H1 (cell line): ENCODE data around the gene FMR1. TPM values are rescaled to one million over a fixed set of nuclear protein-coding genes. Genes with fewer than 3 reads are reported as not detected.

Experiments used
- CREB1 ChIP-seq: IDR thresholded peaks from 2 replicates; pipeline ENCODE4 v1.6.1; 2012; ENCODE audit warnings: inconsistent platforms
- HDAC2 ChIP-seq, 2 experiments: fragments of 300-600 bp in 1 of 2; sonication (generic) in 1 of 2; IDR thresholded peaks; 2 replicates each; pipeline ENCODE4 v1.6.1; 2011 to 2012; ENCODE audit warnings: low read depth in 2 of 2, low read length in 2 of 2, mild to moderate bottlenecking in 2 of 2, moderate library complexity in 2 of 2, borderline replicate concordance in 1 of 2, inconsistent platforms in 1 of 2
- NANOG ChIP-seq: IDR thresholded peaks from 2 replicates; pipeline ENCODE4 v1.6.1; 2011; ENCODE audit warnings: low read length, low read depth, mild to moderate bottlenecking, inconsistent platforms; ENCODE audit not compliant: insufficient read depth, poor library complexity, severe bottlenecking
- POLR2AphosphoS5 ChIP-seq: IDR thresholded peaks from 2 replicates; pipeline ENCODE4 v1.6.1; 2011; ENCODE audit warnings: low read depth, low read length
- RAD21 ChIP-seq, 2 experiments: IDR thresholded peaks in 1 of 2; conservative IDR thresholded peaks in 1 of 2; 2 replicates each; pipeline ENCODE4 v1.6.1; 2011; ENCODE audit warnings: low read depth in 2 of 2, low read length in 2 of 2, improper control_type of control experiment in 1 of 2, inconsistent platforms in 1 of 2, mild to moderate bottlenecking in 1 of 2, moderate library complexity in 1 of 2
- RBBP5 ChIP-seq: IDR thresholded peaks from 2 replicates; pipeline ENCODE4 v1.7.1; 2012; ENCODE audit warnings: low read depth, mild to moderate bottlenecking, inconsistent platforms, low read length, moderate library complexity, borderline replicate concordance
- SP4 ChIP-seq: IDR thresholded peaks from 2 replicates; pipeline ENCODE4 v1.6.1; 2012; ENCODE audit warnings: low read length, inconsistent platforms
- TBP ChIP-seq: IDR thresholded peaks from 2 replicates; pipeline ENCODE4 v1.6.1; 2011; ENCODE audit warnings: low read depth, low read length, improper control_type of control experiment
- TEAD4 ChIP-seq: IDR thresholded peaks from 2 replicates; pipeline ENCODE4 v1.6.1; 2012; ENCODE audit warnings: low read depth, low read length, inconsistent platforms, mixed read lengths
- polyA plus RNA-seq, 7 experiments: library from polyadenylated mRNA; depleted of rRNA in 3 of 7; stranded (reverse) in 5 of 7; unstranded in 2 of 7; fragments of >200 nt in 5 of 7; fragments of 200-250 nt in 2 of 7; gene quantifications; 1 replicate in 5 of 7; 2 replicates in 1 of 7; 4 replicates in 1 of 7; pipeline versions ENCODE4 v1.2.1 to v1.2.3, GENCODE V29; 2011 to 2013; ENCODE audit warnings: missing spikeins in 2 of 7, mixed read lengths in 2 of 7
- total RNA-seq: library from RNA; stranded (reverse); fragmentation: NEBNext Ultra II Directional; extraction: Animal tissue kit (Norgen Biotek cat#: 25700); gene quantifications from 2 replicates; pipeline ENCODE4 v1.2.1, GENCODE V29; 2021

FMR1 gene
- total and polyA plus RNA-seq, 2 of the 8 experiments (the other 6 are each of a cell fraction or from before 2014, with no cell fraction given) = 15.2 to 49.4 TPM

GRCh38 chrX:147978931-147979330, 67.2 kb downstream of the FMR1 start (continued):
- TF ChIP-seq NANOG = no peak
- TF ChIP-seq POLR2AphosphoS5 = no peak
- no peak for TF ChIP-seq SP4
- no peak for TF ChIP-seq RBBP5
- TF ChIP-seq RAD21 (IDR thresholded peaks at IDR 0.05 in 1 of 2, conservative IDR thresholded peaks at IDR 0.05 in 1 of 2; ENCODE audit: low read depth in 2 of 2, low read length in 2 of 2) = no peak
- TF ChIP-seq CREB1 = no peak
- no peak for TF ChIP-seq HDAC2 (IDR thresholded peaks at IDR 0.05; ENCODE audit: borderline replicate concordance in 1 of 2, low read depth in 2 of 2, low read length in 2 of 2)
- no peak for TF ChIP-seq TEAD4
- TF ChIP-seq TBP = no peak
- TF ChIP-seq, all 59 proteins: peak for 0
